Endothelial cell of umbilical vein (primary cell): Measurements from ENCODE around the gene SLF1. TPM values are rescaled to one million over a fixed set of nuclear protein-coding genes. Genes with fewer than 3 reads are reported as not detected.

ENCODE experiments used
- BruUV-seq: library from RNA; stranded (reverse); fragments of 400-500 nt; replicated peaks from 2 replicates; lab custom pipeline; 2021; lab: Mats Ljungman, UMichigan
- CTCF ChIA-PET: fragments of 300-600, 350-600 bp; sonication (Branson Sonifier 250); formaldehyde crosslinking; loops from one replicate; lab custom pipeline; 2021; ENCODE audit warnings: antibody characterized with exemption, inconsistent platforms; lab: Charles Lee
- POLR2A ChIA-PET: fragments of 300-600, 350-600 bp; sonication (Branson Sonifier 250); formaldehyde crosslinking; loops from one replicate; lab custom pipeline; 2021; ENCODE audit warnings: antibody characterized with exemption, inconsistent platforms; lab: Charles Lee
- DNase-seq: peaks from one replicate; pipeline ENCODE4 v3.0.0-alpha.2; 2011; ENCODE audit warnings: low read depth, low spot score
- FAIRE-seq: peaks from 2 replicates; lab custom pipeline; 2011; peaks lifted over from hg19 to GRCh38; lab: Jason Lieb, UNC
- H2AFZ ChIP-seq: 2 replicates; pipeline ENCODE4 v1.6.0; 2012; ENCODE audit warnings: low read depth, low read length, control low read depth, inconsistent platforms
- H3K27ac ChIP-seq: 2 replicates; pipeline ENCODE4 v1.5.1; 2011; ENCODE audit warnings: low read depth, mild to moderate bottlenecking, control low read depth, low read length, moderate library complexity; ENCODE audit not compliant: insufficient read depth
- H3K27me3 ChIP-seq, 2 experiments: 2 replicates each; pipeline versions ENCODE4 v1.6.0 to v1.6.1; 2011; ENCODE audit warnings: low read length in 2 of 2, mixed read lengths in 1 of 2; ENCODE audit not compliant: control insufficient read depth in 2 of 2, insufficient read depth in 2 of 2
- H3K36me3 ChIP-seq, 2 experiments: 2 replicates in 1 of 2; 3 replicates in 1 of 2; pipeline ENCODE4 v1.5.1; 2011; ENCODE audit warnings: low read length in 2 of 2, mild to moderate bottlenecking in 1 of 2, moderate library complexity in 1 of 2; ENCODE audit not compliant: control insufficient read depth in 2 of 2, insufficient read depth in 2 of 2; ENCODE audit errors: extremely low read depth in 1 of 2
- H3K4me1 ChIP-seq: 3 replicates; pipeline ENCODE4 v1.5.1; 2011; ENCODE audit warnings: mild to moderate bottlenecking, low read length; ENCODE audit not compliant: control insufficient read depth, insufficient read depth; ENCODE audit errors: extremely low read depth
- H3K4me2 ChIP-seq: 2 replicates; pipeline ENCODE4 v1.6.1; 2011; ENCODE audit warnings: low read length, control low read depth, mixed read lengths; ENCODE audit not compliant: insufficient read depth
- H3K4me3 ChIP-seq, 3 experiments: fragments of 200-600 bp in 1 of 3; sonication (generic), shearing (Covaris generic) in 1 of 3; replicated peaks in 1 of 3; 2 replicates each; pipeline ENCODE4 v1.5.1; 2011 to 2016; ENCODE audit warnings: control low read depth in 3 of 3, low read length in 3 of 3, mild to moderate bottlenecking in 2 of 3, inconsistent platforms in 1 of 3, low read depth in 1 of 3, moderate library complexity in 1 of 3; ENCODE audit not compliant: insufficient read depth in 1 of 3
- H3K79me2 ChIP-seq: 2 replicates; pipeline ENCODE4 v1.6.0; 2012; ENCODE audit warnings: low read length, inconsistent platforms; ENCODE audit not compliant: control insufficient read depth, insufficient read depth
- H3K9ac ChIP-seq: replicated peaks from 2 replicates; pipeline ENCODE3; 2011; ENCODE audit warnings: low read length, control low read depth; ENCODE audit not compliant: insufficient read depth; ENCODE audit errors: extremely low read depth
- H3K9me1 ChIP-seq: replicated peaks from 3 replicates; pipeline ENCODE4 v1.6.0; 2011; ENCODE audit warnings: mild to moderate bottlenecking, low read length; ENCODE audit not compliant: control insufficient read depth, insufficient read depth; ENCODE audit errors: extremely low read depth
- H3K9me3 ChIP-seq: replicated peaks from 2 replicates; pipeline ENCODE4 v1.5.1; 2012; ENCODE audit warnings: low read length, inconsistent platforms; ENCODE audit not compliant: control insufficient read depth, insufficient read depth
- H4K20me1 ChIP-seq: replicated peaks from 2 replicates; pipeline ENCODE3; 2011; ENCODE audit warnings: mild to moderate bottlenecking, low read length; ENCODE audit not compliant: control insufficient read depth, insufficient read depth; ENCODE audit errors: extremely low read depth
- EZH2 ChIP-seq: IDR thresholded peaks from 2 replicates; pipeline ENCODE4 v1.6.1; 2012; ENCODE audit warnings: borderline replicate concordance, low read depth, mild to moderate bottlenecking, moderate library complexity, low read length, inconsistent platforms; ENCODE audit not compliant: severe bottlenecking
- GATA2 ChIP-seq: IDR thresholded peaks from 2 replicates; pipeline ENCODE4 v1.7.0; 2011; ENCODE audit warnings: low read depth, mild to moderate bottlenecking, moderate library complexity, mixed read lengths, low read length; ENCODE audit not compliant: insufficient read length, insufficient read depth
- JUN ChIP-seq: IDR thresholded peaks from 2 replicates; pipeline ENCODE4 v1.6.1; 2011; ENCODE audit warnings: borderline replicate concordance, low read depth; ENCODE audit not compliant: insufficient read length, insufficient read depth
- POLR2A ChIP-seq: IDR thresholded peaks from 2 replicates; pipeline ENCODE4 v1.6.1; 2012; ENCODE audit warnings: low read depth, mild to moderate bottlenecking, control low read depth, low read length
- POLR2AphosphoS5 ChIP-seq: IDR thresholded peaks from 2 replicates; pipeline ENCODE4 v1.6.1; 2012; ENCODE audit warnings: low read depth, mild to moderate bottlenecking, control low read depth, low read length, moderate library complexity; ENCODE audit not compliant: insufficient read depth
- dilution Hi-C: fragments of 300-500 bp; cut with MboI; formaldehyde crosslinking; loops from one replicate; pipeline ENCODE4 v1.15.0; 2019; ENCODE audit warnings: low sequenced_read_pairs; ENCODE audit not compliant: extremely low pct_ligation_motif_present
- intact Hi-C: fragments of 100-400 bp; cut with micrococcal nuclease; formaldehyde crosslinking; loops from one replicate; pipeline ENCODE4 v1.10.0; 2022
- polyA plus RNA-seq, 4 experiments: library from polyadenylated mRNA; depleted of rRNA in 3 of 4; stranded (reverse) in 3 of 4; unstranded in 1 of 4; fragments of >200 nt; gene quantifications; 2 replicates each; pipeline versions ENCODE4 v1.2.1 to v1.2.3, GENCODE V29; 2011 to 2012; ENCODE audit warnings: missing spikeins in 1 of 4
- total RNA-seq: library from RNA; stranded (reverse); gene quantifications from 2 replicates; pipeline ENCODE4 v1.2.3, GENCODE V29; 2021
- TF ChIP-seq, protein P1 (sequence below), 2 donors: IDR thresholded peaks; 1 replicate in 1 of 2; 2 replicates in 1 of 2; pipeline ENCODE4 v1.5.1; 2011; ENCODE audit warnings: low read length in 2 of 2, mild to moderate bottlenecking in 2 of 2, moderate library complexity in 2 of 2, control low read depth in 1 of 2, inconsistent platforms in 1 of 2, low read depth in 1 of 2; ENCODE audit not compliant: insufficient read depth in 1 of 2; ENCODE audit errors: extremely low read depth in 1 of 2
- TF ChIP-seq, protein P2 (sequence below): IDR thresholded peaks from 2 replicates; pipeline ENCODE4 v1.6.1; 2011; ENCODE audit not compliant: insufficient read depth, insufficient read length

The SLF1 gene
- total and polyA plus RNA-seq, 2 donors (not counting 3 experiments of a cell fraction or from before 2014, with no cell fraction given) = 1.4 to 8.5 TPM

- Histone ChIP-seq H3K36me3 (no peaks in the 10 kb centered on the region), H3K9ac (no peak overlapping the region), H3K4me2 (no peak overlapping the region), H3K9me1 (no peaks in the 10 kb centered on the region), H3K9me3 (no peaks in the 10 kb centered on the region), H3K27ac (no peak overlapping the region), H2AFZ (no peak overlapping the region), H4K20me1 (no peaks in the 10 kb centered on the region), H3K4me1 (peaks cover 2% of the 10 kb centered on the region), H3K27me3 (no peaks in the 10 kb centered on the region), H3K4me3 (no peak overlapping the region), H3K79me2 (peaks cover under 1% of the 10 kb centered on the region)
- TF ChIP-seq, protein P1, sequence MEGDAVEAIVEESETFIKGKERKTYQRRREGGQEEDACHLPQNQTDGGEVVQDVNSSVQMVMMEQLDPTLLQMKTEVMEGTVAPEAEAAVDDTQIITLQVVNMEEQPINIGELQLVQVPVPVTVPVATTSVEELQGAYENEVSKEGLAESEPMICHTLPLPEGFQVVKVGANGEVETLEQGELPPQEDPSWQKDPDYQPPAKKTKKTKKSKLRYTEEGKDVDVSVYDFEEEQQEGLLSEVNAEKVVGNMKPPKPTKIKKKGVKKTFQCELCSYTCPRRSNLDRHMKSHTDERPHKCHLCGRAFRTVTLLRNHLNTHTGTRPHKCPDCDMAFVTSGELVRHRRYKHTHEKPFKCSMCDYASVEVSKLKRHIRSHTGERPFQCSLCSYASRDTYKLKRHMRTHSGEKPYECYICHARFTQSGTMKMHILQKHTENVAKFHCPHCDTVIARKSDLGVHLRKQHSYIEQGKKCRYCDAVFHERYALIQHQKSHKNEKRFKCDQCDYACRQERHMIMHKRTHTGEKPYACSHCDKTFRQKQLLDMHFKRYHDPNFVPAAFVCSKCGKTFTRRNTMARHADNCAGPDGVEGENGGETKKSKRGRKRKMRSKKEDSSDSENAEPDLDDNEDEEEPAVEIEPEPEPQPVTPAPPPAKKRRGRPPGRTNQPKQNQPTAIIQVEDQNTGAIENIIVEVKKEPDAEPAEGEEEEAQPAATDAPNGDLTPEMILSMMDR (IDR thresholded peaks at IDR 0.05; ENCODE audit: extremely low read depth in 1 of 2, insufficient read depth in 1 of 2, low read depth in 1 of 2, low read length in 2 of 2) = no peak
- TF ChIP-seq GATA2 (no peak), POLR2AphosphoS5 (no peak), EZH2 (no peak), POLR2A (no peak), JUN (no peak)
- TF ChIP-seq, protein P2, sequence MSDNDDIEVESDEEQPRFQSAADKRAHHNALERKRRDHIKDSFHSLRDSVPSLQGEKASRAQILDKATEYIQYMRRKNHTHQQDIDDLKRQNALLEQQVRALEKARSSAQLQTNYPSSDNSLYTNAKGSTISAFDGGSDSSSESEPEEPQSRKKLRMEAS = no peak
- intact Hi-C loops (no loop called here), dilution Hi-C loops (no loop called here)
- ChIA-PET POLR2A (no interaction called here), CTCF (interaction anchor here (0.5 to 1.1 kb wide), 2 partner anchors 106 to 197 kb away, joined by 3 read pairs; no protein-coding TSS in a partner anchor)
- no peak for DNase-seq
- BruUV-seq = no TSS peak
- FAIRE-seq = no peak
Measured at GRCh38 chr5:94632024-94632423, 13.6 kb downstream of the SLF1 start.
